Keratinocyte (primary cell): ENCODE measurements around the gene SLC25A42.

ENCODE experiments used
- EZH2 ChIP-seq: IDR thresholded peaks from one replicate; pipeline ENCODE4 v1.6.1; 2012; ENCODE audit warnings: inconsistent platforms, mild to moderate bottlenecking, low read length, moderate library complexity
- TF ChIP-seq, protein P1 (sequence below), 3 experiments: IDR thresholded peaks in 1 of 3; conservative IDR thresholded peaks in 1 of 3; optimal IDR thresholded peaks in 1 of 3; 2 replicates in 2 of 3; 3 replicates in 1 of 3; pipeline versions ENCODE3 to v1.5.1; 2011; ENCODE audit warnings: low read length in 3 of 3, mild to moderate bottlenecking in 3 of 3, moderate library complexity in 2 of 3, control low read depth in 1 of 3, inconsistent platforms in 1 of 3; ENCODE audit not compliant: insufficient read depth in 2 of 3; ENCODE audit errors: extremely low read depth in 1 of 3

DNA sequence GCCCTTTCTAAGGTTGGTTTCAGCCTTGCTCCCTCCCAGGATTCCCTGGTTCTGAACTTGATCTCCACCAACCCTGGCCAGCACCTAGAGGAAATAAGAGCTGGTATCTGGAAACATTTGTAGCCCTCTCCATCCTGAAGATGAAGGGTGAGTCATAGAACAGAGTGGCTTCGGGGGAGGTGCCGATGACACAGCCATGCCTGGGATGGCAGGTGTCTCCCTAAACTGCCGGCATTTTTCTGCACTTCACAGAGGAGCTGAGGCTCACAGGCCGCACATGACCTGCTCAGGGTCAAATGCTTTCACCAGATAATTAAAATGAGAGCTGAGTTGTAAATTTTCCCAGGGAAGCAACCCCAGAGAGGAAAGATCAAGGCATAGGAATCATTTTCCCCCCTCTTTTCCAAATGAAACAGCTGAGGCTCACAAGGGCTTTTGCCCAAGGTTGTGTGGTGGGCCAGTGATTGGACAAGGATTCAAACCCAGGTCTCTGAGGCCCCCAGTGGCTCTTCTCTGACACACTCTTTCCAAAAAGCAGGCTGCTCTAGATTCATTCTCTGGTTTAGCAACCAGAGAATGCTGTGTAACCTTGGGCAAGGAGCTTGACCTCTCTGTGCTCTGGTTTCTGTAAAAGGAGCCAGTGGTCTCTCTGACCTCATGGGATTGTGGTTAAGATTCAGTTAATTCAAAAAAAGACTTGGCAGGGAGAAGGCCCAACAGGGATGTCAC is 1.2 kb upstream of the SLC25A42 start:
- TF ChIP-seq, protein P1, sequence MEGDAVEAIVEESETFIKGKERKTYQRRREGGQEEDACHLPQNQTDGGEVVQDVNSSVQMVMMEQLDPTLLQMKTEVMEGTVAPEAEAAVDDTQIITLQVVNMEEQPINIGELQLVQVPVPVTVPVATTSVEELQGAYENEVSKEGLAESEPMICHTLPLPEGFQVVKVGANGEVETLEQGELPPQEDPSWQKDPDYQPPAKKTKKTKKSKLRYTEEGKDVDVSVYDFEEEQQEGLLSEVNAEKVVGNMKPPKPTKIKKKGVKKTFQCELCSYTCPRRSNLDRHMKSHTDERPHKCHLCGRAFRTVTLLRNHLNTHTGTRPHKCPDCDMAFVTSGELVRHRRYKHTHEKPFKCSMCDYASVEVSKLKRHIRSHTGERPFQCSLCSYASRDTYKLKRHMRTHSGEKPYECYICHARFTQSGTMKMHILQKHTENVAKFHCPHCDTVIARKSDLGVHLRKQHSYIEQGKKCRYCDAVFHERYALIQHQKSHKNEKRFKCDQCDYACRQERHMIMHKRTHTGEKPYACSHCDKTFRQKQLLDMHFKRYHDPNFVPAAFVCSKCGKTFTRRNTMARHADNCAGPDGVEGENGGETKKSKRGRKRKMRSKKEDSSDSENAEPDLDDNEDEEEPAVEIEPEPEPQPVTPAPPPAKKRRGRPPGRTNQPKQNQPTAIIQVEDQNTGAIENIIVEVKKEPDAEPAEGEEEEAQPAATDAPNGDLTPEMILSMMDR (optimal IDR thresholded peaks at IDR 0.05 in 1 of 3, IDR thresholded peaks at IDR 0.05 in 1 of 3, conservative IDR thresholded peaks at IDR 0.05 in 1 of 3; ENCODE audit: extremely low read depth in 1 of 3, insufficient read depth in 2 of 3, low read length in 3 of 3) = no peak
- no peak for TF ChIP-seq EZH2
